ENCODE data around the gene WASF2.

- TF ChIP-seq POLR2A (IDR thresholded peaks at IDR 0.05; ENCODE audit: low read depth, low read length) = no peak
- no peak for TF ChIP-seq TAF1 (IDR thresholded peaks at IDR 0.05; ENCODE audit: low read depth, low read length)
- TF ChIP-seq POLR2AphosphoS5 (IDR thresholded peaks at IDR 0.05; ENCODE audit: low read depth, low read length) = no peak
Observed at GRCh38 chr1:27359822-27360158, 130.2 kb downstream of the WASF2 start.

Measured in GM12891 (cell line).